Prostate gland (tissue), 2 donors: Measurements from ENCODE around the gene ABCA13.

Source experiments
- POLR2A ChIP-seq: fragments of 450-650 bp; IDR thresholded peaks from one replicate; pipeline ENCODE4 v1.6.1; 2016; ENCODE audit warnings: antibody characterized with exemption, mild to moderate bottlenecking
- POLR2AphosphoS5 ChIP-seq: sonication (generic); formaldehyde crosslinking; IDR thresholded peaks from one replicate; pipeline ENCODE4 v1.6.1; 2017; ENCODE audit warnings: antibody characterized with exemption
- TF ChIP-seq, protein P1 (sequence below), 4 experiments: fragments of 200-600 bp in 2 of 4; fragments of 450-650 bp in 2 of 4; sonication (generic) in 2 of 4; IDR thresholded peaks; 1 replicate in 3 of 4; 2 replicates in 1 of 4; pipeline ENCODE4 v1.5.1; 2016 to 2019; ENCODE audit warnings: antibody characterized with exemption in 4 of 4, mild to moderate bottlenecking in 2 of 4, moderate library complexity in 2 of 4

DNA sequence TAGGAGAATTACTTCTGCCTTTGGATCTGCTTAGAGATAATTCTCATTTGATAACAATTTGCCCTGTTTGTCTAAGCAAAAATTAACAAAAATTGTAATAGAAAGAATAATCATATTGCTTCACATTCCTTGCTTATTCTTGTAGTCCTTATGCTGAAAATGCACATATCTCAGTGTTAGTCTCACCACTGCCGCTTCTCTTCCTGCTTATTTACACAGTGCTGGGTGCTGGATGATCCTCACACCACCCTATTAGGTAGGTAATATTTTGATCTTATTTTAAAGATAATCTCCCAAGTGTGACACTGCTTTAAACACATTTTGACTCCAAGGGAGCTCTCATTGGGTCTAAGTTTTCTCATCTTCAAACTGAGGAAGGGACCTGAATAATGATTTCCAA lies 46.0 kb downstream of the ABCA13 start:
- TF ChIP-seq, protein P1, sequence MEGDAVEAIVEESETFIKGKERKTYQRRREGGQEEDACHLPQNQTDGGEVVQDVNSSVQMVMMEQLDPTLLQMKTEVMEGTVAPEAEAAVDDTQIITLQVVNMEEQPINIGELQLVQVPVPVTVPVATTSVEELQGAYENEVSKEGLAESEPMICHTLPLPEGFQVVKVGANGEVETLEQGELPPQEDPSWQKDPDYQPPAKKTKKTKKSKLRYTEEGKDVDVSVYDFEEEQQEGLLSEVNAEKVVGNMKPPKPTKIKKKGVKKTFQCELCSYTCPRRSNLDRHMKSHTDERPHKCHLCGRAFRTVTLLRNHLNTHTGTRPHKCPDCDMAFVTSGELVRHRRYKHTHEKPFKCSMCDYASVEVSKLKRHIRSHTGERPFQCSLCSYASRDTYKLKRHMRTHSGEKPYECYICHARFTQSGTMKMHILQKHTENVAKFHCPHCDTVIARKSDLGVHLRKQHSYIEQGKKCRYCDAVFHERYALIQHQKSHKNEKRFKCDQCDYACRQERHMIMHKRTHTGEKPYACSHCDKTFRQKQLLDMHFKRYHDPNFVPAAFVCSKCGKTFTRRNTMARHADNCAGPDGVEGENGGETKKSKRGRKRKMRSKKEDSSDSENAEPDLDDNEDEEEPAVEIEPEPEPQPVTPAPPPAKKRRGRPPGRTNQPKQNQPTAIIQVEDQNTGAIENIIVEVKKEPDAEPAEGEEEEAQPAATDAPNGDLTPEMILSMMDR (IDR thresholded peaks at IDR 0.05) = no peak
- TF ChIP-seq POLR2A (no peak), POLR2AphosphoS5 (no peak)
